ENCODE data around the gene OST4.

DNA sequence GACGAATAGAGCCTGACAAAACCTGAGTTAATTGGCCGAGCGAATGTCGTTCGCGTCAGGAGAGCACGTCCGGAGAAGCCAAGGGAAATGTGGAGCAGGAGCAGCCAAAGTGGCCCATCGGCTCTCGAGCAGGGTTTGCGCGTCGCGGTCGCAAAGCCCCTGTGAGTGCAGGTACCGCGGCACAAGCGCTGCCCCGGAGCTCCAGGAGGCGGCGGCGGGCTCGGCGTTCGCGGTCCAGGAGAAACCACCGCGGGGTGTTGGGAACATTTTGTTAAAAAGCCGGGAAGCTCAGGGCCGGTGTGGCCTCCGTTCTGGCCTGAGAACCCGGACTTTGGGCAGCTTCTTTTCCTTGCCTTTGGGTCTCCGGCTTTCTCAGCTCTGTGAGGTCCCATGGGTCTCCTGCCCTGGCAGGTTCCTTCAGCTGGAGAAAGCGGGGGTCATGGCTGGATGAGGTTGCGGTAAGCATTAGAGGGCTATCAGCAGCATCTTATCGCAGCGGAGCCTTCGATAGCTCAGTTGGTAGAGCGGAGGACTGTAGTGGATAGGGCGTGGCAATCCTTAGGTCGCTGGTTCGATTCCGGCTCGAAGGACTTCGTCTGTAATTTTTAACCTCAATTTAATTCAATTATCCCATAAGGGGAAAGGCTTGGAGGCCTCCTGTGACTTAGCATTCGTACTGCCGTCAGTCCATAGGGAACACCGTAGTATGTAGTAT is 21.0 kb downstream of the OST4 start:
- TF ChIP-seq YY1 (IDR thresholded peaks at IDR 0.05; ENCODE audit: insufficient read depth, insufficient read length) (no peak), SUZ12 (IDR thresholded peaks at IDR 0.05; ENCODE audit: extremely low read depth, insufficient read depth, insufficient read length) (no peak), ZNF274 (IDR thresholded peaks at IDR 0.05; ENCODE audit: low read depth, low read length) (no peak)
